ENCODE data around the gene DRAP1. TPM values are rescaled to one million over a fixed set of nuclear protein-coding genes. Genes with fewer than 3 reads are reported as not detected.

The DRAP1 gene
- total RNA-seq, 2 donors from 2014 or later = 83.8 to 103 TPM

DNA sequence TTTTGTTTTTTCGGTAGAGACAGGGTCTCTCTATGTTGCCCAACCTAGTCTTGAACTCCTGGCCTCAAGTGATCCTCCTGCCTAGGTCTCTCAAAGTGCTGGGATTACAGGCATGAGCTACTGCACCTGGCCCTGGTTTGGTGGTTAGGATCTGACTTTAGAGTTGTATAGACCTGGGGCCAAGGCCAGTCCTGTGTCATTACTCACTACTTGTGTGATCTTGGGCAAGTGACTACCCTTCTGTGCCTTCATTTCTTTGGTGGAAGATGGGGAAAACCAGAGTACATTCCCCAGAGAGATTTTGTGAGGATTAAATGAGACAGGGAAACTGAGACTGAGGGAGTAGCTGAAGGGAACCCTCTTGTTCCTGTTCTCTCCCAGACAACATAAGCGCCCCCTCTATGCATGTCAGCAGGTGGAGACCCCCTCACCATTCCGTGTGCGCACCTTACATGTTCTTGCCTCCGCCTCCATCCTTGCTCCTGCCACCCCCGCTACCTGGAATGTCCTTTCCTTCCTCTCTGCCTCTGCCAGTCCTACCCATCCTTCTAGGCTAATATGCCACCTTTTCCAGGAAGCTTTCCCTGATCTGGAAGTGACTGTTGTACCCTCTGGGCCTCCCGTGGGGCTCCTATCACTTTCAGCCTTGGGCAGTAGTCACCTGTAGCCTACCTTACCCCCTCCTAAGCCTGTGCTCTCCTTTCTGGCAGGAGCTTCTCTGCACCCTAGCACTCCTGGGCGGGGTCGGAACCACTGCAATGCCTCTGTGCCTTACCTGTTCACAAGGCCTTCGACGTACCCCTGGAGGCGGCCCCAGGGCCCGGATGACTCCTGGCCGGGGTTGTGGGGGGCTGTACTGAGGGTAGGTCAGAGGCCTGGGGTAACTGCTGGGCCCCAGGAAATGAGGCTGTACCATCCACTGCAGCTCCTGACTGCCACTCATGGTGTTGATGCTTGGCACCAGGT lies 22.9 kb upstream of the DRAP1 start:
- no peak for DNase-seq
- TF ChIP-seq, protein P1, sequence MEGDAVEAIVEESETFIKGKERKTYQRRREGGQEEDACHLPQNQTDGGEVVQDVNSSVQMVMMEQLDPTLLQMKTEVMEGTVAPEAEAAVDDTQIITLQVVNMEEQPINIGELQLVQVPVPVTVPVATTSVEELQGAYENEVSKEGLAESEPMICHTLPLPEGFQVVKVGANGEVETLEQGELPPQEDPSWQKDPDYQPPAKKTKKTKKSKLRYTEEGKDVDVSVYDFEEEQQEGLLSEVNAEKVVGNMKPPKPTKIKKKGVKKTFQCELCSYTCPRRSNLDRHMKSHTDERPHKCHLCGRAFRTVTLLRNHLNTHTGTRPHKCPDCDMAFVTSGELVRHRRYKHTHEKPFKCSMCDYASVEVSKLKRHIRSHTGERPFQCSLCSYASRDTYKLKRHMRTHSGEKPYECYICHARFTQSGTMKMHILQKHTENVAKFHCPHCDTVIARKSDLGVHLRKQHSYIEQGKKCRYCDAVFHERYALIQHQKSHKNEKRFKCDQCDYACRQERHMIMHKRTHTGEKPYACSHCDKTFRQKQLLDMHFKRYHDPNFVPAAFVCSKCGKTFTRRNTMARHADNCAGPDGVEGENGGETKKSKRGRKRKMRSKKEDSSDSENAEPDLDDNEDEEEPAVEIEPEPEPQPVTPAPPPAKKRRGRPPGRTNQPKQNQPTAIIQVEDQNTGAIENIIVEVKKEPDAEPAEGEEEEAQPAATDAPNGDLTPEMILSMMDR (conservative IDR thresholded peaks at IDR 0.05) = no peak
- H3K4me3 Mint-ChIP-seq = no peak overlapping the region
- H3K27ac Mint-ChIP-seq = no peak overlapping the region
- peaks cover 11% of the 10 kb centered on the region for H3K4me1 Mint-ChIP-seq
- Histone ChIP-seq H3K27me3 (ENCODE audit: control insufficient read depth, insufficient read depth, low read length, poor library complexity, severe bottlenecking) (peaks cover 33% of the 10 kb centered on the region), H3K9me3 (ENCODE audit: control insufficient read depth, low read length) (no peaks in the 10 kb centered on the region), H3K36me3 (ENCODE audit: control insufficient read depth, insufficient read depth, low read length) (no peaks in the 10 kb centered on the region), H3K9ac (ENCODE audit: extremely low read depth, low read length, poor library complexity, severe bottlenecking) (no peak overlapping the region), H3K4me1 (ENCODE audit: control insufficient read depth, insufficient read depth, low read length) (no peaks in the 10 kb centered on the region), H3K4me3 (ENCODE audit: low read length) (no peak overlapping the region), H3K27ac (ENCODE audit: low read depth, low read length) (no peak overlapping the region)
- H3K36me3 Mint-ChIP-seq (ENCODE audit: low read depth) = no peaks in the 10 kb centered on the region
- H3K9me3 Mint-ChIP-seq = no peaks in the 10 kb centered on the region
- WGBS, 2 experiments (ENCODE audit: insufficient coverage in 1 of 2, insufficient read length in 1 of 2) = 89 to 98% methylated on average over 10 to 14 of the region's 14 CpGs
- H3K27me3 Mint-ChIP-seq (ENCODE audit: insufficient read depth) = peaks cover 54% of the 10 kb centered on the region

- Mint-ChIP-seq H3K36me3 (ENCODE audit: low read depth) (no peaks in the 10 kb centered on the region), H3K4me1 (peaks cover 11% of the 10 kb centered on the region), H3K27me3 (ENCODE audit: insufficient read depth) (peaks cover 61% of the 10 kb centered on the region), H3K9me3 (no peaks in the 10 kb centered on the region), H3K27ac (no peak overlapping the region), H3K4me3 (no peak overlapping the region)
- Histone ChIP-seq H3K27ac (ENCODE audit: low read depth, low read length) (no peak overlapping the region), H3K4me3 (ENCODE audit: low read length) (no peak overlapping the region), H3K4me1 (ENCODE audit: control insufficient read depth, insufficient read depth, low read length) (no peaks in the 10 kb centered on the region), H3K27me3 (ENCODE audit: control insufficient read depth, insufficient read depth, low read length, poor library complexity, severe bottlenecking) (peaks cover 40% of the 10 kb centered on the region), H3K36me3 (ENCODE audit: control insufficient read depth, insufficient read depth, low read length) (no peaks in the 10 kb centered on the region), H3K9me3 (ENCODE audit: control insufficient read depth, low read length) (no peaks in the 10 kb centered on the region), H3K9ac (ENCODE audit: extremely low read depth, low read length, poor library complexity, severe bottlenecking) (no peak overlapping the region)
- TF ChIP-seq, protein P1 (conservative IDR thresholded peaks at IDR 0.05) = no peak
- 83 to 91% methylated on average over 4 of the region's 4 CpGs for WGBS, 2 experiments (ENCODE audit: insufficient coverage in 1 of 2, insufficient read length in 1 of 2)
- DNase-seq = no peak
These were observed 22.2 kb upstream of the DRAP1 start for GRCh38 chr11:65897020-65897471.

- H3K9me3 ChIP-seq (ENCODE audit: control insufficient read depth, low read length) = no peaks in the 10 kb centered on the region
- Mint-ChIP-seq H3K27me3 (ENCODE audit: insufficient read depth) (peaks cover 79% of the 10 kb centered on the region), H3K9me3 (no peaks in the 10 kb centered on the region), H3K4me3 (peak overlapping the region; percentile 39), H3K36me3 (ENCODE audit: low read depth) (no peaks in the 10 kb centered on the region), H3K4me1 (peaks cover 10% of the 10 kb centered on the region), H3K27ac (no peak overlapping the region)
- peaks cover 3% of the 10 kb centered on the region for H3K4me1 ChIP-seq (ENCODE audit: control insufficient read depth, insufficient read depth, low read length)
- no peaks in the 10 kb centered on the region for H3K36me3 ChIP-seq (ENCODE audit: control insufficient read depth, insufficient read depth, low read length)
- no peak for DNase-seq
- H3K27me3 ChIP-seq (ENCODE audit: control insufficient read depth, insufficient read depth, low read length, poor library complexity, severe bottlenecking) = peaks cover 49% of the 10 kb centered on the region
- H3K9ac ChIP-seq (ENCODE audit: extremely low read depth, low read length, poor library complexity, severe bottlenecking) = no peak overlapping the region
- TF ChIP-seq, protein P1 (conservative IDR thresholded peaks at IDR 0.05) = no peak
- no peak overlapping the region for H3K27ac ChIP-seq (ENCODE audit: low read depth, low read length)
- peak overlapping the region; percentile 35 for H3K4me3 ChIP-seq (ENCODE audit: low read length)
- 30 to 45% methylated on average over 12 to 28 of the region's 28 CpGs for WGBS, 2 experiments (ENCODE audit: insufficient coverage in 1 of 2, insufficient read length in 1 of 2)
These were observed 20.4 kb upstream of the DRAP1 start for GRCh38 chr11:65898656-65899355.

Measured in endodermal cell (in vitro differentiated cells).